Measurements from ENCODE around the gene ISCA2. TPM values are rescaled to one million over a fixed set of nuclear protein-coding genes. Genes with fewer than 3 reads are reported as not detected.

ISCA2 gene
- total and polyA plus RNA-seq, 2 experiments from 2014 or later: 44.0 to 171 TPM

- H3K27me3 Mint-ChIP-seq (ENCODE audit: insufficient read depth, low read depth, poor library complexity): peaks cover 6% of the 10 kb centered on the region
Observed at GRCh38 chr14:74524812-74525135, 31.2 kb downstream of the ISCA2 start.

GRCh38 chr14:74525361-74525851, 31.8 kb downstream of the ISCA2 start:
- H3K4me3 ChIP-seq: no peak overlapping the region
- Mint-ChIP-seq H3K27me3 (ENCODE audit: insufficient read depth, low read depth, poor library complexity) (peaks cover 9% of the 10 kb centered on the region), H3K9me3 (no peaks in the 10 kb centered on the region), H3K4me3 (no peak overlapping the region), H3K27ac (no peak overlapping the region), H3K36me3 (ENCODE audit: low read depth) (no peaks in the 10 kb centered on the region), H3K4me1 (peaks cover 6% of the 10 kb centered on the region)
- H3F3A ChIP-seq (replicated peaks; ENCODE audit: low read depth): no peaks in the 10 kb centered on the region
- no peaks in the 10 kb centered on the region for H3K9me2 ChIP-seq (ENCODE audit: insufficient read depth)
- H3K4me1 ChIP-seq (ENCODE audit: insufficient read depth): no peaks in the 10 kb centered on the region
- no peaks in the 10 kb centered on the region for H3K79me2 ChIP-seq (replicated peaks; ENCODE audit: insufficient read depth)
- no peak overlapping the region for H2AFZ ChIP-seq
- no peak overlapping the region for H3K27ac ChIP-seq (ENCODE audit: low read depth)
- H4K20me1 ChIP-seq (replicated peaks; ENCODE audit: insufficient read depth): no peaks in the 10 kb centered on the region
- DNase-seq (ENCODE audit: low spot score) (no peak), ATAC-seq (no peak)
- H3K4me2 ChIP-seq: no peak overlapping the region
- no peaks in the 10 kb centered on the region for H3K36me3 ChIP-seq (ENCODE audit: insufficient read depth)
- H3K27me3 ChIP-seq (ENCODE audit: insufficient read depth): no peaks in the 10 kb centered on the region
- no peak for TF ChIP-seq ZNF114 (CRISPR knock-in tag; IDR thresholded peaks at IDR 0.05)
- no peak for TF ChIP-seq NANOG (IDR thresholded peaks at IDR 0.05; ENCODE audit: borderline replicate concordance)
- no peak for TF ChIP-seq POLR2AphosphoS5 (IDR thresholded peaks at IDR 0.05; ENCODE audit: low read depth)
- no peak for TF ChIP-seq CTCF (conservative IDR thresholded peaks at IDR 0.05; ENCODE audit: low read depth in 2 of 2)
- no peak for TF ChIP-seq ZNF462 (CRISPR knock-in tag; IDR thresholded peaks at IDR 0.05)
- no peak for TF ChIP-seq EZH2 (IDR thresholded peaks at IDR 0.05; ENCODE audit: low read depth, unreplicated experiment)
- TF ChIP-seq JUNB (IDR thresholded peaks at IDR 0.05; ENCODE audit: unreplicated experiment): no peak
- TF ChIP-seq STAT1 (IDR thresholded peaks at IDR 0.05; ENCODE audit: unreplicated experiment): no peak
- TF ChIP-seq ETS1 (IDR thresholded peaks at IDR 0.05): no peak

More at GRCh38 chr14:74524812-74525135, 31.2 kb downstream of the ISCA2 start:
- Mint-ChIP-seq H3K4me1 (peaks cover 6% of the 10 kb centered on the region), H3K4me3 (no peak overlapping the region), H3K36me3 (ENCODE audit: low read depth) (no peaks in the 10 kb centered on the region), H3K9me3 (no peaks in the 10 kb centered on the region), H3K27ac (no peak overlapping the region)
- no peaks in the 10 kb centered on the region for H3K4me1 ChIP-seq (ENCODE audit: insufficient read depth)
- ATAC-seq: no peak; the same call in 2 of the 3 replicates
- no peaks in the 10 kb centered on the region for H3K79me2 ChIP-seq (replicated peaks; ENCODE audit: insufficient read depth)
- no peak for DNase-seq (ENCODE audit: low spot score)
- H3K36me3 ChIP-seq (ENCODE audit: insufficient read depth): no peaks in the 10 kb centered on the region
- H3K4me3 ChIP-seq: no peak overlapping the region
- H3K9me2 ChIP-seq (ENCODE audit: insufficient read depth): no peaks in the 10 kb centered on the region
- H3K27me3 ChIP-seq (ENCODE audit: insufficient read depth): no peaks in the 10 kb centered on the region
- no peaks in the 10 kb centered on the region for H4K20me1 ChIP-seq (replicated peaks; ENCODE audit: insufficient read depth)
- no peak overlapping the region for H2AFZ ChIP-seq
- no peak for TF ChIP-seq CREB1 (CRISPR knock-in tag; IDR thresholded peaks at IDR 0.05; ENCODE audit: low read depth)
- TF ChIP-seq ETS1 (IDR thresholded peaks at IDR 0.05): no peak
- no peak overlapping the region for H3K27ac ChIP-seq (ENCODE audit: low read depth)
- H3K4me2 ChIP-seq: no peak overlapping the region
- no peaks in the 10 kb centered on the region for H3F3A ChIP-seq (replicated peaks; ENCODE audit: low read depth)
